Lower leg skin (tissue), 4 donors: ENCODE measurements around the gene GRM7. TPM values are rescaled to one million over a fixed set of nuclear protein-coding genes. Genes with fewer than 3 reads are reported as not detected.

ENCODE experiments used
- DNase-seq, 2 donors: peaks; one replicate each; pipeline ENCODE4 v3.0.0-alpha.2; 2019; ENCODE audit warnings: low spot score in 2 of 2
- H3K4me3 ChIP-seq: fragments of 200-600 bp; sonication (generic); 2 replicates; pipeline ENCODE4 v1.5.1; 2017; ENCODE audit warnings: mild to moderate bottlenecking, low read depth; ENCODE audit not compliant: poor library complexity, severe bottlenecking
- CTCF ChIP-seq, 3 donors: fragments of 450-650 bp; IDR thresholded peaks; one replicate each; pipeline ENCODE4 v1.5.1; 2016; ENCODE audit warnings: antibody characterized with exemption in 3 of 3, mild to moderate bottlenecking in 3 of 3, moderate library complexity in 2 of 3
- POLR2A ChIP-seq, 2 donors: fragments of 450-650 bp; IDR thresholded peaks; one replicate each; pipeline ENCODE4 v1.6.1; 2016 to 2017; ENCODE audit warnings: antibody characterized with exemption in 2 of 2, mild to moderate bottlenecking in 1 of 2, moderate library complexity in 1 of 2
- WGBS, 2 donors: methylation state at CpG; one replicate each; pipeline ENCODE4 v1.1.5; 2018; 5-methylcytosine and 5-hydroxymethylcytosine counted together
- intact Hi-C: fragments of 100-400 bp; cut with DNase I; formaldehyde crosslinking; loops from one replicate; pipeline ENCODE4 v1.15.0; 2023; ENCODE audit warnings: low total_unique reads
- total RNA-seq, 4 donors: library from RNA; depleted of rRNA; stranded (reverse); fragments of >200 nt; gene quantifications; one replicate each; pipeline ENCODE4 v1.1.0, GENCODE V29; 2016

The GRM7 gene
- total RNA-seq, 4 donors from 2014 or later = 0.32 TPM; not detected in 3

GRCh38 chr3:7536510-7536909 is 675.6 kb downstream of the GRM7 start:
- DNase-seq = no peak
- intact Hi-C loops = no loop called here
- H3K4me3 ChIP-seq = no peak overlapping the region
- TF ChIP-seq POLR2A (IDR thresholded peaks at IDR 0.05) (no peak), CTCF (IDR thresholded peaks at IDR 0.05) (no peak)

- intact Hi-C loops = no loop called here
- DNase-seq = no peak
- TF ChIP-seq CTCF (IDR thresholded peaks at IDR 0.05) (no peak), POLR2A (IDR thresholded peaks at IDR 0.05) (no peak)
- H3K4me3 ChIP-seq = no peak overlapping the region
- 88 to 97% methylated on average over 1 of the region's 1 CpG for WGBS, 2 donors
Measured at GRCh38 chr3:7536921-7537320, 676.0 kb downstream of the GRM7 start.

GRCh38 chr3:7543294-7543880 is 682.5 kb downstream of the GRM7 start:
- DNase-seq = no peak
- TF ChIP-seq CTCF (IDR thresholded peaks at IDR 0.05) = no peak
- no peak for TF ChIP-seq POLR2A (IDR thresholded peaks at IDR 0.05)
- intact Hi-C loops = no loop called here
- no peak overlapping the region for H3K4me3 ChIP-seq
- 34 to 37% methylated on average over 5 of the region's 5 CpGs for WGBS, 2 donors

- 80 to 83% methylated on average over 3 of the region's 3 CpGs for WGBS, 2 donors
- H3K4me3 ChIP-seq = no peak overlapping the region
- DNase-seq = no peak
- TF ChIP-seq CTCF (IDR thresholded peaks at IDR 0.05) = no peak
- no peak for TF ChIP-seq POLR2A (IDR thresholded peaks at IDR 0.05)
- intact Hi-C loops = no loop called here
Measured at GRCh38 chr3:7545334-7545733, 684.4 kb downstream of the GRM7 start.

GRCh38 chr3:7546253-7546652 is 685.3 kb downstream of the GRM7 start:
- intact Hi-C loops = no loop called here

More at GRCh38 chr3:7546253-7546652, 685.3 kb downstream of the GRM7 start:
- no peak for DNase-seq
- WGBS, 2 donors = 73 to 79% methylated on average over 4 of the region's 4 CpGs
- no peak overlapping the region for H3K4me3 ChIP-seq
- no peak for TF ChIP-seq POLR2A (IDR thresholded peaks at IDR 0.05)
- no peak for TF ChIP-seq CTCF (IDR thresholded peaks at IDR 0.05)
